Inflammatory macrophage treated with lipopolysaccharide for 1 hour (primary cell): ENCODE data around the gene CFC1B.
"Not testable (repeated sequence)": the region's sequence is repeated elsewhere in the genome, so short reads cannot be mapped to it uniquely, and the experiment has no call there.

Experiments used
- DNase-seq, 2 donors: peaks; one replicate each; pipeline ENCODE4 v3.0.0-alpha.2; 2020 to 2022

Gene CFC1B

DNA sequence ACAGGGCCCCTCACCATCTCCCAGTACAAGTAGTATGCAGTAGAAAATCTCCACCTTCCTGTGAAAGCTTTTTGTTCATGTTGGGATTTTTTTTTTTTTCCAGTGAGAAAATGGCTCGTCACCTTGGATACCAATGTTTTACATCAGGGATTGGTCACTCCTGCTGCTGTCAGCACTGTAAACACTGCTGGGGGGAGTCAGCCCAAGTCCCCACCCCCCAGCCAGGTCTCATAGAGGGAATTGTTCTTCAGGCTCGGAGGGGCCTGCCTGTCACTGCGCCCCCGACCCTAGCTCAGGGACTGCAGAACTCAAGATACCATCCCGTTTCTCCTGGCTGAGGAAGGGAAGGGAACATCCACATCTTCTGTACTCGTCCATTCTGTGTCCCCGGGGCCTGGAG, at the start of gene CFC1B:
CFC1B (plus strand) TSS at position 231 of the 400 bp plus-strand sequence. CDS start 263 bp downstream, outside the sequence.
- not testable (repeated sequence) for DNase-seq

- DNase-seq: not testable (repeated sequence)
Observed at GRCh38 chr2:130491073-130491472, 29.9 kb upstream of the CFC1B start.

DNA sequence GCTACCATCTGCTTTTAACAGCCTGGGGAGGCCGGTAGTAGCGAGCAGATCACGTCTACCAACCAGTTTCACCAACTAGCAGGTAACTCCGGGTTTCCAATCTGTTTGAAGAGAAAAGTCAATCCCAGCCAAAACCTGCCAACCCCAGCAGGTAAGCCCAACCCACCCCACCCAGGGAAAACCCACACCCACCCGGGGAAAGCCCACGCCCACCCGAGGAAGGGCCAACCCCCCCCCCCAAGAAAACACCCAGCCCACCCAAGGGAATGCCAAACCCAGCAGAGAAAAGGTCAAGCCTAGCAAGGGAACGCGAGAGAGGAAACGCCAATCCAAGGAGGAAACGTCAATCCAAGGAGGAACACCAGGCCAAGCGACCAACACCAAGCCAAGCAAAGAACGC, 11.8 kb upstream of the CFC1B start, which contains the start of gene POTEI:
POTEI (minus strand) TSS at position 101 of the 400 bp plus-strand sequence; CDS start at position 8, 93 bp downstream.
- not testable (repeated sequence) for DNase-seq

DNA sequence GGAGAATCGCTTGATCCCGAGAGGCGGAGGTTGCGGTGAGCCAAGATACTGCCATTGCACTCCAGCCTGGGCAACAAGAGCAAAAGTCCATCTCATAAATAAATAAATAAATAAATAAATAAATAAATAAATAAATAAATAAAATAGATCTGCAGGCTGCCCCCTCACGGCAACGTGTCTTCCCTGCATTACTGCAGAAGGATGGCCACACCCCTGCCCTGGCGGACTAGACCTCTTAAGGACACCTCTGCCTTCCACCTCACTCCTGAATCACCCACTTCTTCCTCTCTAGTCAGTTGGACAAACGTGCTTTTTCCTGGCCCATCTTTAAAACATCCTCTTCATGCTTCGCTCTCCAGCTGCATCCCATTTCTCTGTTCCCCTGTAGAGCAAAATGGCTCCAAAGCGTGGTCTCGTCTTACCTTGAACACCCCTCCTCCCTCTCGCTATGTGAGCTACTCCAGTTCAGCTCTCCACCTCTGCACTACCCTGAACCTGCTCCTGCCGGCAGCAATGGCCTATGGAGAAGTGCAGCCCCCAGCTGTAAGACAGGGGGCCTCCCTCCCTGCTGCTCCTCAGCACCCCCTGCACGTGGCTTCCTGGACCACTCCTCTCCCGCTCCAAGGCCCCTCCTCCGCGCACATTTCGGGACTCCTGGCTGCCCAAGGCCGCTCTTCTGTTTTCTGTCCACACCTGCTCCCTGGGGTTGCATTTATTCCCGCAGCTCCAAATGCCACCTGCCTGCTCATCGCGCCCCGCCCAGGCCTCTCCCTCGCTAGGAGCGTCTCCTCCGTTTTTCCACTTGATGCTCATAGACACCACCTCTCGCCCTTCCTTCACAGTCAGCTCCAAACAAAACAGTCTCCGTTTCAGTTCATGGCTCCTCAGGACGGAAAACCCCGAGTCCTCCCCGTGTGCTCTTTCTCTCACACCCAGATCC, 9.9 kb upstream of the CFC1B start:
- DNase-seq: not testable (repeated sequence)

- not testable (repeated sequence) for DNase-seq
Observed at GRCh38 chr2:130511747-130512451, 9.1 kb upstream of the CFC1B start.

GRCh38 chr2:130518516-130519106, 2.4 kb upstream of the CFC1B start:
- not testable (repeated sequence) for DNase-seq

DNA sequence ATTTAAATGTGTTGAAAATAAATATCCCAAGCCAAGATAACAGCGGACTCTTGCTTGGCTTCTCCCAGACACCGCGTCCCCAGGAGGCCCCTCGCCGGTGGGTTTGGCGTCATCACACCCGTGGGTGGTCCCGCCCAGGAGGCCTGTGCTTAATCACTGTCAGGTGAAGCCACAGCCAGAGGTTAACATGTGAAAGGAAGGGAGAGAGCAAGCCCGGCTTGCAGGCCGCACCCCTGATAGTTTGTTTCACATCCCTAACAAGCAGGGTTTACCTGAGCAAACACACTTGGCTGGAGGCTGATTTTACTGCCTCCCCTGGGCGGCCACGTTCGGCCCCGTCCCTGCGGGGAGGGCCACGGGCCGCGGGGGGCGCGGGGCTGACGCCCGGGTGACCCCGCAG, 1.4 kb downstream of the CFC1B start:
- DNase-seq: not testable (repeated sequence)

- not testable (repeated sequence) for DNase-seq
Observed at GRCh38 chr2:130527365-130527967, 6.4 kb downstream of the CFC1B start.

DNA sequence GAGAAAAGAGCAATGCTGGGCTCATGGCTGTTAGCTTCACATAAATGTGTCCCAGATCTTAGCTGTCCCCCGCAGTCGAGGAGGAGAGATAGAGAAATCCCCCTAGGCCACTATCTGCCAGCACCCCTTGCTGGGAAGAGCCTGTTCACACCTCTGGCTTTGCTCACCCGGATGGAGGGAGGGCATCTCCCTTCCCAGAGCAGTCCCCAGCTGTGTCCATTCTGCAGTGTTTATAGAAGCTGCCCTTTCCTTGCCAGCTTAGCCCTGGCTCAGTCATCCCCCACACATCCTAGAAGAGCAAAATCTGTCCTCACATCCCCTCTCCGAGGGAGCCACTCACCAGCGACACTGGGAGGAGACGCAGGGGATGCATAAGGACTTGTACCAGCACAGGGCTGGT, 8.5 kb downstream of the CFC1B start:
- not testable (repeated sequence) for DNase-seq

DNA sequence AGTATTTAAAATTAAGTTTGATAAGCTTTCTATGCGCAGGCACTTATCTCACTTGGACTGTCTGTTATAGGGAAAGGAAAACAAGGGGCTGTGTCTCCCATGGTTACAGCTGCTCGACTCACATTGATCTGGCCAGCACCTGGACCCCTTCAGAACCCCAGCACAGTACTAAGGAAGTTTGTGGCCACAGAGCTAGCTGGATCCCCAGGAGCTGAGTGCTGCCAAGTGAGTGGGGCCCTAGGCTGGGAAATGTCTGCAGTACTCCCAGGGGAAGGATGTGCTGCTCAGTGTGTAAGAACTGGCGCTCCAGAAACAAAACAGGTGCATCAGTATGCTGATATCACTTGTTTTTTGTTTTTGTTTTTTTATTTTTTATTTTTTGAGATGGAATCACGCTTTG, 9.2 kb downstream of the CFC1B start:
- not testable (repeated sequence) for DNase-seq

- DNase-seq: not testable (repeated sequence)
Observed at GRCh38 chr2:130531225-130531624, 10.2 kb downstream of the CFC1B start.

DNA sequence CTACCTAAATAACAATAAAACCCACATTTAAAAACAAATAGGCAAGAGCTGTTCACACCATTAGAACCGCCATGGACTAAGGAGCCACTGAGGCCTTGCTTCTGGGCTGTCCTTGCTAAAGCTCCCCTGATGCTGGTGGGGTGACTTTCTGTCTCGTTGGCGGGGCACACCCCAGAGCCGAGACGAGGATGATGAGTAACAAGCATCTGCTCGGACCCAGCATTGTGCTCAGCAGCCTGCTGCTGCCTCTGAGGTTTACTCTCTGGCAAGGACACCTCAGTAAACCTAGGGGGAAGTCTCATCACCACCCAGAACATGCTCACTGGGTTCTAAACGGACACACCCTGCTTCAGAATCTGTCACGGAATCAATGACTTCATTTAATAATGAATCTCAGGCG, 10.7 kb downstream of the CFC1B start:
- DNase-seq: not testable (repeated sequence)

DNA sequence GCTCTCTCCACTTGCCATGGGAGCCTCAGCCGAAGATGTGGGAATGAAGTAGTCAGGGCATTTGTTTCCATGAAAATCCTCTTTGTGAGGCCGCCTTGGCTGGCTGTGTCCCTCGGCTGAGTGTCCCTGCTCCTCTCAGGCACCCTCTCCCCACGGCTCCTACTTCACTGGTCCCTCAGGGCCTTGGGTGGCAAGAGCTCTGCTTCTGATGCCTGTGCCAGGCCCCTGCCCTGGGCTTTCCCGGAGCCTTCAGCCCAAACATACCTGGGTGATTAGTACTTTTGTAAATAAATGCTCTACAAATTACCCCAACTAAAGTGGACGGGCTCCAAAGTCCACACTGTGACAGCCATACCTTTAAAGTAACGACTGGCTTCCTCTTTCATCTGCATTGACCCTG, 15.6 kb downstream of the CFC1B start:
- not testable (repeated sequence) for DNase-seq

DNA sequence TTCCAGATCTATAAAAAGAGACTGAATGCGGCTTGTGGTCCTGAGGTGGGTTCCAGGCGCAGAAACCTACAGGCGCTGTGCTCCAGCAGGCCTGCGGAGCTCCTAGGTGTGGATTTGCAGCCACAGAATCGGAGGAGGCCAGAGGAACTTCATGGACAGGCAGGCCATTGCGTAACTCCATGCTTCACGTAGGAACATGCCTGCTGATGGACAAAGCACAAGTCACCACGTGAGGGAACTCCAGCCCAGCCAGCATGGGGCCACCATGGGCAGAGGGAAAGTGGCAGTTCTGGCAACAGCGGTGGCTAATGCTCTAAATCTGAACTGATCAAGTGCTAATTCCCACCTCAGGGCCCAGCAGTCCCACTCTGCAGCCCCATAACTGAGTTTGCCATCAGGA, 17.2 kb downstream of the CFC1B start:
- not testable (repeated sequence) for DNase-seq

DNA sequence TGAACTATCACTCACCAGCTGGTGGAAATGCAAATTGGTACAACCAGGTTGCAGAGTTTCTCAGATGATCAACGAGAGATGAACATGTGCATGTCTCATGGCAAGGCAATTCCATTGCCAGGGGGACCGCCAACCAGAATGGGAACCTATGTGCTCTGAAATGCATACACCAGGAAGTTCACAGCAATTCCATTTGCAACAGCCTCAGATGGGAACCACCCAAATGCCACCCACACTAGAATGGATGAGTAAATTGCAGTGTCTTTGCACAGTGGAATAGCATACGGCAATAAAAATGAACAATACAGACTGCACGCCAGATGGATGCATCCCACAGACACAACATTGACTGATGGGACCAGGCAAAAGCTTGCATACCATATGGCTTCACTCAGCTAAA, 21.8 kb downstream of the CFC1B start:
- not testable (repeated sequence) for DNase-seq

- not testable (repeated sequence) for DNase-seq
Observed at GRCh38 chr2:130543785-130544528, 22.9 kb downstream of the CFC1B start.

DNA sequence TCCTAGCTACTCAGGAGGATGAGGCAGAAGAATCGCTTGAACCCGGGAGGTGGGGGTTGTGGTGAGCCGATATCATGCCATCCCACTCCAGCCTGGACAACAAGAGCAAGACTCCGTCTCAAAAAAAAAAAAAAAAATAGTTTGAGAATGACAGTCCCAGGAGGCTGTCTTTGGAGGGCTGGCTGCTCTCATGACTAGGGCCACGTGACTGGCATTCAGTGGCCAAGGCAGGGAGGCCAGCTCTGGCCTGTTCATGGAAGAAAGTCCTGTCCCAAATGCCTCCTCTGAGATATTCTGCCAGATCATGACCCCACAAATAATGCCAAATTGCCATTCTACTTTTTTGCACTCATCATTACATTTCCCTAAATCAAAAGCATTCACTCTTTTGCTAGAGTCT, 24.0 kb downstream of the CFC1B start:
- not testable (repeated sequence) for DNase-seq

DNA sequence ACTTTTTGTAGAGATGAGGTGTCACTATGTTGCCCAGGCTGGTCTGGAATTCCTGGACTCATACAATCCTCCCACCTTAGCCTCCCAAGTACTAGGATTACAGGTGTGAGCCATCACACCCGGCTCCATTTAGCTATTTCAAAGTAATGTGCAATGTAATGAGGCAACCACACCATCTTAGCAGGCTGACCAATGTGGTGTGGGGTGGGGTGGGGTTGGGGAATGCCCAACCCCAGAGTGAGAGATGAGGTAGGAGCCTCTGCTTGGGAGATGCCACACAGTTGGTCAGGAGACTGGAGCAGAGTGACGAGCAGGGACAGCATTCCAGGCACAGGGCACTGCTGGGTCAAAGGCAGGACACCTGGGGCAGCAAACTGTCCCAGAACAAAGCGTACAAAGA, 27.4 kb downstream of the CFC1B start:
- DNase-seq: not testable (repeated sequence)

- DNase-seq: not testable (repeated sequence)
Observed at GRCh38 chr2:130549475-130549874, 28.5 kb downstream of the CFC1B start.

GRCh38 chr2:130554178-130554577, 33.2 kb downstream of the CFC1B start:
- DNase-seq: not testable (repeated sequence)

GRCh38 chr2:130556441-130556840, 35.4 kb downstream of the CFC1B start:
- DNase-seq: not testable (repeated sequence)

- not testable (repeated sequence) for DNase-seq
Observed at GRCh38 chr2:130566165-130566564, 45.1 kb downstream of the CFC1B start.
